GM19239 (cell line): ENCODE measurements around the gene CDK11B.
"Not testable (repeated sequence)": the region's sequence is repeated elsewhere in the genome, so short reads cannot be mapped to it uniquely, and the experiment has no call there.

Experiments used
- DNase-seq: peaks from one replicate; pipeline ENCODE4 v3.0.0; 2011; ENCODE audit warnings: low spot score; ENCODE audit not compliant: insufficient read length
- FAIRE-seq: peaks from 2 replicates; lab custom pipeline; 2011; peaks lifted over from hg19 to GRCh38; lab: Jason Lieb, UNC

The CDK11B gene

DNA sequence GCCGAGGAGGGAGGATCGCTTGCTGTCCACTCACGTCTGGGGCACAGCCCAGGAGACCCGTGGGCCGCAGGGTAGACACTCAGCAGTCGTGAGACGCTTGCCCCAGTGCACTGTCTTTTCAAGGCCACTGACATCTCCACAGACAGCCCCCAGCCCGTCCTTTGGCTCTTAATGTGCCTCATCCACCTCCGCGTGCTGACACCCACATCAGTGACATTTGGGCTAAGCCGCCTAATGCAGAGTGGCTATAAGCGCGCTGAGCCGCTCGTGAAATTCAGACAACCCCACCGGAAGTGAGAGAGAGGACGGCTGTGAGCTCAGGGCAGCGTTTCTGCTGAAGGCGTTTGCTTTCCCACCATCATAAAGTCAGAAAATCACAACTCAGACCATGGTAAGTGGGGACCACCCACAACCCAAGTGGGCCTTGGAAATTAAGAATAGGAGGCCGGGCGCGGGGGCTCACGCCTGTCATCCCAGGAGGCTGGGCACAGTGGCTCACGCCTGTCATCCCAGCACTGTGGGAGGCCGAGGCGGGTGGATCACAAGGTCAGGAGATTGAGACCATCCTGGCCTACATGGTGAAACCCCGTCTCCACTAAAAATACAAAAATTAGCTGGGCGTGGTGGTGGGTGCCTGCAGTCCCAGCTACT, 25.4 kb upstream of the CDK11B start:
- DNase-seq (no peak), FAIRE-seq (no peak)

DNA sequence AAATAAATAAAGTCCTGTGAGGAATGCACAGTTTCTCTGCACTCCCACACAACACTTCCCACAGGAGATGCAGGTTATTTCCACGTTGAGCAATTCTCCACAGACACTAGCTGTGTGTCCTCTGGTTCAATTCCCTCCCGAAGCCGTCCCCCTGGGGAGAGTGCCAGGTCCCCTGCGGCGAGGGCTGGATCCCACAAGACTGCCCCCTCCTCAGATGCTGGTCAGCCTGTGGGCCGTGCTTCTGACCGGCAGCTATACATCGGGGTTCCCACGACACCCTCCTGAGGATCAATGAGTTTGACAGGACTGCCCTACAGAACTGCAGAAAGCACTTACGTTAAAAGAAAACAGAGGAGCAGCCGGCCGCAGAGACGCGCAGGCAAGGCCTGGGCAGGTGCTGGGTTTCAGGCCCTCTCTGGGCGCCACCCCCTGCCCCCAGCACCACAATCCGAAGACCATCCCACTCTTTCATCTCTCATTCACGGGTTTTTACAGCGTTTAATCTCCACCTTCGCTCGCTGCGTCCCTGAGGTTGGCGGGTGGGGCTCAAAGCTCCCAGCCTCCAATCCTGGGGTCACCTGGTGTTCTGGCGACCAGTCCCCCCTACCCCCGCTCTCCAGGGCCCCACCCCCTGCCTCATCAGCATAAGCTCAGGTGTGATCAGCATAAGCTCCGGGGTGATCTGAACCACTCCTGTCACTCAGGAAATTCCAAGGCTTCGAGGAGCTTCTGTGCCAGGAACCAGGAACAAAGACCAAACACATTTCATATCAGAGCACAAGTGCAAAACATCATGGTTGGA, 24.5 kb upstream of the CDK11B start:
- DNase-seq (no peak), FAIRE-seq (no peak)

DNA sequence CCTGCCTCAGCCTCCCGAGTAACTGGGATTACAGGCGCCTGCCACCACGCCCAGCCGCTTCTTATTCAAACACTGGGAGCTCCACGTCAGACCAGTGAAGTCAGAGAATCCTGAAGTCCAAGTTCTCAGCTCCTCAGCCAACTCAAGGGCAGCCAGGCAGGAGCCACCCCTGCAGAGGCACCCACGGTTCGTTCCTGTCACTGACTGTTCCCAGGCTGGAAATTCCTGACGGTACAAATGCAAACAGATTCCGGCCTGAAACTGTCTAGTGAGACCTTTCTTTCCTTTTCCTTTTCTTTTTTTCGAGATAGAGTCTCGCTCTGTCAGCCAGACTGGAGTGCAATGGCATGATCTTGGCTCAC, 22.1 kb upstream of the CDK11B start:
- FAIRE-seq = no peak
- no peak for DNase-seq

DNA sequence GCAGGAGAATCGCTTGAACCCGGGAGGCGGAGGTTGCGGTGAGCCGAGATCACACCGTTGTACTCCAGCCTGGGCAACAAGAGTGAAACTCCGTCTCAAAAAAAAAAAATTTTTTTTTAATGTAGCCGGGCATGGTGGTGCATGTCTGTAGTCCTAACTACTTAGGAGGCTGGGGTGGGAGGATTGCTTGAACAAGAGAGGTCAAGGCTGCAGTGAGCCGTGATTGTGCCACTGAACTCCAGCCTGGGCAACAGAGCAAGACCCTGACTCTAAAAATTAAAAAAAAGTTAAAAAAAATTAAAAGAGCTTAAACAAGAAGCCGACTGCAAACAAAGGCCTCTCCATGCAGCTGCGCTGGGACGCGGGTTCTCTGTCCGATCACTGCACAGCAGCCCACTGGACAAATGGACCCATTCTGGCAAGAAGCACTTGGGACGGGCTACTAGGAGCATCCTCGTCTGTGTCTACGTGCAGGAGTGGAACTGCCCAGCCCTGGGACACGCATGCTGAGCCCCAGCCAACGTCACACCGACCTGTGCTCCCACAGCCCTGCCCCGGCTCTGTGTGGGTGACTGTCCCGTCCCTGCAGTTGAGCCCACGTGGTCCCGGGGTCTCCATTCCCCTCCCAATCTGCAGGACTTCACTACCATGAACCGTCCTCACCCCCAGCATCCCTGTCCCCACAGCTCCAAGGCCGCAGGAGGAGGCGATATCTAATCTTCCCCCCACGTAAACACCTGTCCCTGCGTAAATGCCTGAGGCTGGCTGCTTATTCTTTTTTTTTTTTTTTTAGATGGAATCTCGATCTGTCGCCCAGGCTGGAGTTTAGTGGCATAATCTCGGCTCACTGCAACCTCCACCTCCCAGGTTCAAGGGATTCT, 21.5 kb upstream of the CDK11B start:
- FAIRE-seq (no peak), DNase-seq (no peak)

DNA sequence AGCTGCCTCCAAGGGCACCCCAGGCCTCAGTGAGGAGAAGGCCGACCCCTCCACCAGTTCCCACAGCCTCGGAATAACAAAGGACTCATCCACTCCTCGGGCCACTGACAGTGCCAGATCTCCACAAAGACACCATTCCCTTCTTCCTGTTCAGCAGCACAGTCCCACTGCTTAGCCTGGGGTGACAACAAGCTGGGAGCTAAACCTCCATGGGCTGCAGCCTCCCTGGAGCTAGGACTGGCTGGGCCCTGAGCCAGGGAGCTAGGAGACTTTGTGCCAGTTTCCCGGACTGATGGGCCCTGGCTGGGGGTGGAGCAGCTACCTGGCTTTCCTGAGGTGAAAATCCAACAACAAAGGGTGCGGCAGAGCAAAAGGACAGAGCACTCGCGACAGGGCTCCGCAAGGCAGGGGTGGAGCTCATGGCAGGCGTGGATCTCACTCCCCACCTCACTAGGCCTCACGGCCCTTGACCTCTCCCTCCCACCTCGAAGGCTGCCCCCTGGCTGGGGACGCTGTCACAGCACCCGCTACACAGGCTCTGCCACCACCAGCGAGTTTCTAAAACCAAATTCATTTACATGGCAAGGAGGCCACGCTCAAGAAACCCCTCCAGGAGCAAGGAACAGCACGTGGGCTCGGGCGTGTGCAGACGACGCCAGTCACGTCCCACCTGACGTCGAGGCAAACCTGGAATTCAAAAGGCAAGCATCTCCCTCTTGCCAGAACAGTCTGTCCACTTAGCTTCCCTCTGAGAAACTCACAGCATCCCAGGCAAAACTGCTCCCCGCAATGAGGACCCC, 20.0 kb upstream of the CDK11B start:
- no peak for FAIRE-seq
- peak; percentile 68 for DNase-seq

DNA sequence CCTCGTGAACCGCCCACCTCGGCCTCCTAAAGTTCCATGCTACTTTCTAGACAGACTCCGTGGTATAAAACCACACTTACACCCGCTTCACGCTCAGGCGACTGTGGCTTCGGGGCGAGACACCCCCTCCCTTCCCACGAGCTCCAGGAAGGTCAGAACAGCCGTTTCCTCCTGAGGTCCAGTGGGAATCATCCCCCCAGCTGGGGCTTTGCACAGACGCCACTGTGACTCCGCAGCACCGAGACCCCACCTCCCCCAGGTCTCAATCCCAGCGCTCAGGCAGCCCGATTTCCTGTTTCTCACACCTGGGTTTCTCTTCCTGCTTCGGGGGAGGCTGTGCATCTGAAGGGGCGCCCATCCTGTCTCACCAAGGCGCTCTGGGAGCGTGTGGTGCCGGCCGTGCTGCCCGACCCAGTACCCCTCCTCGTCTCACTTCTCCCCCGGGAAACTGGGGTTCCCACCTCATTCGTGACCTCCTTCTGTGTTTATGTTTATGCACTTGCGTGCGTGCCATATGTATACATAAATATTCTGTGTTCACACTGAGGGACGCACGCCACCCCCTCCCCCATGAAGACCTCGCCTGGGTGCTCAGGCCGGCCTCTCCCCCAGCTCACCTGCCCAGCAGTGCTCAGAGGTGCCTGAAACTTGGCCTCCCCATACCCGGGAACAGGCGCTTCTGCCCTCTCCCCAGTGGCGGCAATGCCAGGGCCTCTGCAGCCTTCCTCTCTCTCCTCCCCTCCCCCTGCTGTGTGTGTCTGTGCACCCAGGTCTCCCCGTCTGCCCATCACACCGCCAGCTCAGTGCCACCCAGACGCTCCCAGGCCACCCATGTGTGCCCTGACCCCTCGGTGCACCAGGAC, 19.1 kb upstream of the CDK11B start:
- DNase-seq (peak; percentile 82), FAIRE-seq (peak; percentile 92)

DNA sequence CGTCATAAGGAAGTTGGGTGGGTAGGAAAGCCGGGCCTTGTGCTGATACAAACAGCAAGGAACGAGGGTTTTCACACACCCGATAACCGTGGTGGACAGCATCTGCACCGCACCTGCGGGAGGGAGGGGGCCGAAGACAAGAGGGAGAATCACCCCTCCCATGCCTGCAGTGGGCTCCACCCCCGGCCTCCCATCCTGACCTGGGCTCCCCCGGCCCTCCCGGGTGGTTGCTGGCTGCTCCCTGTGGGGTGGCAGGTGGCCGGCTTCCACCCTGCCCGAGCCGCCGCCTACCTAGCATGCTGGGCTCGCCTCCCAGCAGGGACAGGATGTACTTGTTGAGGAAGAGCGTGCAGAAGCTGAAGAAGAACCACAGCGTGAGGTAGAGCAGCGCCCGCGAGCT, 17.3 kb upstream of the CDK11B start:
- not testable (repeated sequence) for DNase-seq, FAIRE-seq

DNA sequence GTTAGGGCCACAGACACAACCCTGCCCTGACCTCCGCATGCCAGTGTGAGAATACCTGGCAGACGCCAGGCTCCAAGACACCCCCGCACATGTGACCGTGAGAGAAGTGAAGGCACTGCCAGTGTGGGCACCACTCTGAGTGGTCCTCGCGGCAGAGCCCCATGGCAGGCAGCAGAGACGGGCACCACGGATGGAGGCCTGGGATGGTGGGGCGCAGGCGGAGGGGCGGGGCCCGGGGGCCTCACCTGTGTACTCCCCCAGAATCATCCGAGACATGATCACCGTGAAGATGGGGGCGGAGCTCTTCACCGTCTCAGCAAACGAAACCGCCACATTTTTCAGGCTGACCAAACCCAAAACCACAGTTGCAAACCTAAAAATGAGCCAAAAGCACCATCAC, 16.4 kb upstream of the CDK11B start:
- FAIRE-seq = peak; percentile 96

DNA sequence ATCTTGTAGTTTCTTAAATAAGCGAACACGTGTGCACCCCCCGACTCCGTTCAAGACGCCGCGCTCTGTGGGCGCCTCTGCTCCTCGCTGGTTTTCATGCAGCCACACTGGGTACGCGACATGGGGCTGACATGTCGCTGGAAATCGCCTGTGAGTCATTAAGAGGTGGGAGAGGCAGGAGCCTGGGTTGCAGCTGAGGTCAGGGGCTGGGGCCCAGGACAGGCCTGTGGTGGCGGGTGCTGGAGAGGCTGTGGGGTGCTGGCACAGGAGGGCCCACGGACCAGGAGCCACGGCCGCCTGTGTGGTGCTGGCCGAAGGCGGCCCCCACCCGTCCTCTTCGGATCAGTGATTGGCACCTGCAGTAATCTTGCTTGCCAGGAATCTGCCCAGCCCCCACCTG, 16.0 kb upstream of the CDK11B start:
- DNase-seq, FAIRE-seq: not testable (repeated sequence)

More for the DNA sequence above, 16.4 kb upstream of the CDK11B start:
- not testable (repeated sequence) for DNase-seq

DNA sequence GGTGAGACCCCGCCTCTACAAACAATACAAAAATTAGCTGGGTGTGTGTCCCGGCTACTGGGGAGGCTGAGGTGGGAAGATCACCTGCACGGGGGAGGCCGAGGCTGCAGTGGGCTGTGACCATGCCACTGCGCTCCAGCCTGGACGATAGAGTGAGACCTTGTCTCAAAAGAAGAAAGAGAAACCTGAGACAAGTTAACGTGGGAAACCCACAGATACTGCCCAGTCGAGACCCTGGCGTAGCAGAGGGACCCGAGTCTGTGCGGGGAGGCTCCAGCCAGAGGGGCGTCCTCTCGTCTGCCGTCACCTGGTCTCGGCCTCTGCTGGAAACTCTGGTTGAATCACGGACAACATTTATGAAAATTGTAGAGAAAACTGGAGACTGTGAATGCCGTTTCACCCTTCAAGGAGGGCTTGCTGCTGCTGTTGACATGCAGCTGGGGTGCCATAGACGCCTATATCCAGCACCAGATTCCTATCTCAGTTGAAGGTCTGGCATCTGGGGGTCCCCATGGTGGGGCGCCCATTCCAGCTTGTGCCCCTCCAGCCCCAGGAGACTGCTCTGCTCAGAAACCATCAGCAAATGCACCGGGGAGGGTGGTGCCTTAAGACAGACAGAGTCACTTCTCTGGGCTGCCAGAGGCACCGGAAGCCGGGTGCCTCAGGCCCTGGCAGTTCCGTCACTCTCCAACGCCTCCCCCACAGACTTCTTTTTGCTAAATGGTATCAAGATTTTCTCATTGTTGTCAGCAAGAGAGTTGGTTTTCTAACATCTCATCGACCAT, 13.6 kb upstream of the CDK11B start:
- FAIRE-seq (no peak), DNase-seq (no peak)

DNA sequence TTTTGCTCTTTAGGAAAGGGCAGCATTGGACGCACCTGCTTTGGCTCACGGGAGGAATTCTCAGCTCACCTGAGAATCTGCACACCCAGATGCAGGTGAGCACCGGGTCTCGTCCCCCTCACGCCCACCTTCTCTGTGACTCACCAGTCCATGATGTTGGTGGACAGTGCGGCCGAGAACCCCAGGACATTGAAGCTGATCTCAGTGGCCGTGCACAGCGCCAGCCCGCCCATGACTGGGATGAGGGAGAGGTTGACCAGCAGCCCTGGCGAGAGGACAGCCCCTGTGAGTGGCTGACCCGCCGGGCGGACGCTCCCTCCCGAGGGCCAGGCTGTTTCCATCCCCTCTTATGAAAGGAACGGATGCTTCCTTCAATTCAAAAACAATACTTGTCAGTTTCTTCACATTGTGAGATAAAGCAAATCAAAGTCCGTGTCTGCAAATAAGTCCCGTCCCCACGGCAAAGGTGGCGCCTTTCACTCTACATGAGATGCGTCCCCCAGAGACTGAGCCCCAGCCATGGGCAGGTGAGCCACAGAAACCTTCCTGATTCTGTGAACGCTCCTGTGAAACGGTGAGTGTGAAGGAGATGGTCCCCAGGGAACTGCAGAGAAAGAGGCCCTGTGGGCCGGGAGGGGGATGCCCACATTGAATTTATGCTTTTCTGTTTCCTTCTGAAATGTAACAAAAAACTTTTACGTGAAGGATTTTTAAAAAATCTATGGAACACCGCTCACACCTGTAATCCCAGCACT, 12.7 kb upstream of the CDK11B start:
- FAIRE-seq (no peak), DNase-seq (no peak)

DNA sequence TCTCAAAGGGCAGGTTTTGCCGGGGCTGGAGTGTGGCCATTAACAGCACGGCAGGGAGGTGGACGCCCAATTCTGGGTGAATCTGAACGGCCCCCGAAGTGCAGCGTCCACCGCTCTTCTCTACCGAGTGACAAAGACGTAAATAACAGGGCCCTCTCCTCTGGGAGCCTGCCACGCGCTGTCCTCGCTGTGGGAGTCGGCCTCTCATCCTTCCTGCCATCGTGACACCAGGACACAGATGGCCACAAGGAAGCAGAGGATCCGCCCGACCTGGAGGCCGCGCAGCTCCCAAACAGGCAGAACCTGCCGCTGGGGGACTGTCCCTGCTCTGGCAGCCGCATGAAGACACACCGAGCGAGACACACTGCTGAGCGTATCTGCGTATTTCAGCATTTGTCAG, 12.1 kb upstream of the CDK11B start:
- FAIRE-seq = no peak

DNA sequence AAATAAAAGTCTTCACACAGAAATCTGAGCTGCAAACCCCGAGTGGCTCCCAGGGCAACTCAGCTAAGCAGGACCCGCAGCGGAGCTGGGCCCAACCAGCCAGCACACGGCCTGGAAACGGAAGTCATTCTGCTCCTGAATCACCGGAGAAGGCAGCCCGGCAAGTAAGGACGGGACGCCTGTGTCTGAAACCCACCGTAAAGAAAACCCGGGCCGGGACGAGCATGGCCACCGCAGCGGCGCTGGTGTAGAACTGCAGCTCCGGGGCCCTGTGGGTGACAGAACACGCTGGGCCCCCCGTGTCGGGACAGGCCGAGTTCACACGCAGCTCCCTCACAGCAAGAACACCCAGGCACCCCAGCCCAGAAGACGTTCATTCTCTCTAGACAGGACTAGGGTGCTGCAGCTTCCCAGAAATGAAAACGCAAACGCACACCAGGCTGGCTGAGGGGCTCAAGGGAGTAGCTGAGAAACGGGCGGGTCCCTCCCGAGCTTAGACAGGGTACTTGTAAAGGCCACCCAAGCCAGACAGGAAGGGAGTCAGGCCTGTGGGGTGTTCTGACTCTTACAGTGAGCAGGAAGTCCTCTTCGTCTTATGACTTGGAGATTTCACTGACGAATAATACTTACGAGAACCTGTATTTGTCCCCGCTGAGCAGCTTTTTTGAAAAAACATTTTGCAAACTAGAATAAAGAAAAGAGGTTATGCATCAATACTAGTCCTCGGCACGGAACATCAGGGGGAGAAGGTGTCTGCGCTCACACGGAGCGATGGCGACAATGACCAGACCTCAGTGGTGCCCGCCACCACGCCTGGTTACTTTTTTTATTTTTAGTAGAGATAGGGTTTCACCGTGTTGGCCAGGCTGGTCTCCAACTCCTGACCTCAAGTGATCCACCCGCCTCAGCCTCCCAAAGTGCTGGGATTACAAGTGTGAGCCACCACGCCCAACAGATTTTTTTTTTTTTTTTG, 10.9 kb upstream of the CDK11B start:
- no peak for DNase-seq
- FAIRE-seq = no peak

More for the DNA sequence above, 12.1 kb upstream of the CDK11B start:
- DNase-seq = no peak

DNA sequence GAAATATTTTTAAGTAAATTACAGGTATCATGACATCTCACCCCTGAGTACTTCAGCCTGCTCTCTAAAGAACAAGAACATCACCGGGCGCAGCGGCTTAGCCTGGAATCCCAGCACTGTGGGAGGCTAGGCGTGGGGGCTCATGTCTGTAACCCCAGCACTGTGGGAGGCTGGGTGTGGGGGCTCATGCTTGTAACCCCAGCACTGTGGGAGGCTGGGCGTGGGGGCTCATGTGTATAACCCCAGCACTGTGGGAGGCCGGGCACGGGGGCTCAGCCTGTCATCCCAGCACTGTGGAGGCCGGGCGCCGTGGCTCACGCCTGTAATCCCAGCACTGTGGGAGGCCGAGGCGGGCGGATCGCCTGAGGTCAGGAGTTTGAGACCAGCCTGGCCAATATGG, 7.7 kb upstream of the CDK11B start:
- DNase-seq (no peak), FAIRE-seq (no peak)

DNA sequence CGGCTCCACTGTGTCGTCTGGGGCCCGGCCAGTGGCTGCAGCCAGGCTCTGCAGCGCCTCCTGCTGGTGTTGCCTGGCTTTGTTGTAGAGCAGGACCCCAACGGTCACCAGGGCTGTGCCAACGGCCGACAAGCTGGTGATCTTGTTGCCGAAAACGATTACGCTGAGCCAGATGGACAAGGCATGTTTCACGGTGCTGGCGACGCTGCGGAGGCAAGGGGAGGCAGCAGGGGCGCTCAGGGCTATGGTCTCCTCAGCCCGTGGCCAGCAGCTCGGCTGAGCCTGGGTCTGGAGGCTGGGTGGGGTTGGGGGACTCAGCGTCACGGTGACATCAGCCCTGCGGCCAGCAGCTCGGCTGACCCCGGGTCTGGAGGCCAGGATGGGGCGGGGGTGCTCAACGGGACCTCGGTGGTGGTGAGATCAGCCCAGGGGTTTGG, 7.0 kb upstream of the CDK11B start:
- no peak for FAIRE-seq
- DNase-seq = no peak
